Suppressor macrophage (primary cell): ENCODE data around the gene PEPD.

Experiments used
- DNase-seq, 4 experiments: peaks; one replicate each; pipeline ENCODE4 v3.0.0-alpha.2; 2020 to 2022

Gene PEPD

DNA sequence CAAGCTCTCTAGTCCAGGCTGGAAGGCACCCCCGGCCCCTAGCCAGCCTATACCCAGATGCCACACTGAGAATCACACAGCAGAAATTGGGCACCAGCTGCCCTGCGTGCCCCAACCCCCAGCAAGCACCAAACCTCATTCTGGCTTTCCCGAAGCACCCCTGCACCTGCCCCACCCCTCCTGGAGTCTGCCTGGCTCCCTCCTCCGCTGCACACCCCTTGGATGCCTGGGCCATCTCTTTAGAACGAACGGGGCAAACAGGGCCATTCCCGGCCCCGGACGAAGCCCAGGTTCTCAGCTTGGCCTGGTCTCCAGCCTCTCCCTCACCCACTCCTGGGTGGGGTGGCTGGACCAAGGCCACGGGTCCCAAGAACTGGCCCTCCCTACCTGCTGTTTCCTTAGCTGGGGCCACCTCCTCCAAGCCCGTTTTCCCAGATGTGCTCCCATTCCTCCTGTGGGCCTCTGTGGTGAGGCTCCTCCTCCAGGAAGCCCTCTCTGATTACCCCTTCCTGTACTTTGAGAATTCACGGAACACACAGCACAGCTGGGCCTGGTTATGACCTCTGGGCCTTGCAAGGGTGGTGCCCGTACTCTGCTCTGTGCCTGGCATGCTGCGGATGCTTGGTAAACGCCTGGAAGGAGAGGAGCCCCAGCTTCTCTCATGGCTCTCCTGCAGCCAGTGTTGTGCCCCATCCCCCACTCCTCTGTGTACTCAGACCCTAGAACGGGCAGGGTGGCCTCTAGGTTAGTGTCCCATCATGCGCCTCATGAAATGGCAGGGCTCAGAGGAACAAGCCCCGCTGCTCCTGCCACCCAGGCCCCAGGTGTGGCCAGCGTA lies 126.6 kb downstream of the PEPD start:
- DNase-seq = no peak

DNA sequence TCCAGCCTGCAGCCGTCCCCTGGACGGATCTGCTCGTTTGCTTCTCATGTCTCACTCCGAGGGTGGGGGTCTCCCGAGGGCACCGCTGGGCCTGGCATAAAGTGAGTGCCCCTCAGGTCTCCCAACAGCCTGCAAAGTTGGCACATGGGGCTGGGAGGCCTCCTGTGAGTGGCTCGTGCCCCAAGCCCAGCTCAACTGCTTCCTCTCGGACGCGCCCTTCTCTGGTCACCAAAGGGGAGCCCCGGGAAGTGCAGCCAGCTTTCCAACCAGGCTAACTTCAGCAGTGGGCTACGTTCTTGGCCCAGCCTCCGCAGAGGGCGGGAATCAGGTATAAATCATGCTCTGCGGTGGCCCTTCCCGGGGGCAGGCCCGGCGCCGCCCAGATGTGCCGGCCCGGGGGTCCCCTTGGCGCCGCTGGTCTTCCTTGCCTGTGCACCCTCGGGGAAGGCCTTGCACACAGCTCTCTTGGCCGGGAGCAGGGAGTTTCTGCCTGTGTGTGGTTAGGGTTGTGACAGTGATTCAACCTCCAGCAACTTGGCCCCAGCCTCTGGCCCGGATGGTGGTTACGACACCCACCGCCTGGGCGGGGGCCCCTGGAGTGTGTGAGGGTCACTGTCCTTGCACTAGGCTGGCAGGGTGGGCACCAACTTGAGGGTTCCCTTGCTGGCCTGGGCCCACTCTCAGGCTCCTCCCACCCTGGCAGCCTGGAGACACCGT lies 127.4 kb downstream of the PEPD start:
- DNase-seq = peak; percentile 38 to 75 (median 67)

DNA sequence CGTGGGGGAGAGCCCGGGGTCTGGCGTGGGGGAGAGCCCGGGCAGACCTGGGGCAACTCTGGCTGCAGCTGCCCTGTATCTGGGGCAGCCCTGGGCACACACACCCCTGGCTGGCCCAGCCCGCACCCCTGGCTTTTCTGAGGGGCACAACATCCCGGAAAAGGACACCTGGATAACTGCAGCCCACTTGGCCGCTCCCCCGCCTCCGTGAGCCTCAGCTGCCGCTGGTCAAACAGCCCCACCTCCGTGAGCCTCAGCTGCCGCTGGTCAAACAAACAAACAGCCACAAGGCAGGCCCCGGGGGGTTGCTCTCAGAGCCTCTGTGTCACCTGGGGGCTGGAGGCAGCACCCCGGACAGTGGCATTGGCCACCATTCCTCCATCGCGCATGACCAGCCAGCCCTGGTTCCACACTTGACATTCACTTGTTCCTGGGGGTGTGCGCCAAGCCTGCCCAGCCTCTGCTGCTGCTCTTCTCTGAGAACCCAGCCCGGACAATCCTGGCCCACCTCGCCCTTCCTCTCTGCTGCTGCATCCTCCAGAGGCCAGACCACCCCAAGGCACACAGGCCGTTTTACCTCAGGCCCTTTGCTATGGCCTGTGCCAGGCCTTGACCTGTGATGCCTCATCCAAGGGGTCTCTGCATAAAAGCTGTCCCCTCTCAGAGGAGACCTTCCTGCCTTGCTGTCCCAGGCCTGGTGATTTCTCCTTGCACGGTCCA lies 128.1 kb downstream of the PEPD start:
- no peak for DNase-seq

DNA sequence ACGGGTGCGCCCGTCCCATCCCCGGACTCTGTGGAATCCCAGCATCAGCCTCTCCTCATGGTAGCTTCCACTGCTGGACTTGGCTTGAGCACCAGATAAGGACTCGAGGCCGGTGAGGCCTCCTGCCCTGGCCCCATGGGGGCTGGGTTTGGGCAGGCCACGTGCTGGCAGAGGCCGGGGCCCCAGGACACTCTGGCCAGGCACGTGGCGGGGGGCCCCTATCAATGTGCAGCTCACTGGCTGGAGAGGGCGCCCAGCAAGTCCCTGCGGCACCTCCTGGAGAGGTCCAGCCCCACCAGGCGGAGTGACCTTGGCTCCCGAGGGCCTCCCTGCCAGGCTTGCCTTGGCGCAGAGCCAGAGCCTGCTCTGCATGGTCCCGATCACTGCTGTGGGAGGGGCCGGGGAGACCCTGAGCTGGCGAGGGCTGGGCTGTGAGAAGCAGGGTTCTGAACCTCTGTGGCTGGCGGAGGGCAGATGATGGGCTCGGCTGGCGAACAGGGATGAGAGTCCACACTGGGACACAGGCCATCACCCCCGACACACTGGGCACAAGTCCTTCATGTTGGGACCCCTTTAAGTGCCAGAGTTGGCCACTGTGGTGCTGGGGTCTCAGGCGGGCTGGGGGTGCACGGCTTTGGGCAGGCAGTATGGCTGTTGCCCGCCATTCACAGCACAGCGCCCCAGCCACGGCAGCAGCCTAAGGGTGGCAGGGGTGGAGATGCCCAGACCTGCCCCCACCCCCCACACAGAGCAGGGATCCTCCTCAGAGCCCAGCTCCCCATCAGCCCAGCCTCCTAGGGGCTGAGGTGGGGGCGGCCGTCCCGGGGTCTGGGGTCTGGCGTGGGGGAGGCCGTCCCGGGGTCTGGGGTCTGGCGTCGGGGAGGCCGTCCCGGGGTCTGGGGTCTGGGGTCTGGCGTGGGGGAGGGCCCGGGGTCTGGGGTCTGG lies 129.0 kb downstream of the PEPD start:
- DNase-seq = no peak

DNA sequence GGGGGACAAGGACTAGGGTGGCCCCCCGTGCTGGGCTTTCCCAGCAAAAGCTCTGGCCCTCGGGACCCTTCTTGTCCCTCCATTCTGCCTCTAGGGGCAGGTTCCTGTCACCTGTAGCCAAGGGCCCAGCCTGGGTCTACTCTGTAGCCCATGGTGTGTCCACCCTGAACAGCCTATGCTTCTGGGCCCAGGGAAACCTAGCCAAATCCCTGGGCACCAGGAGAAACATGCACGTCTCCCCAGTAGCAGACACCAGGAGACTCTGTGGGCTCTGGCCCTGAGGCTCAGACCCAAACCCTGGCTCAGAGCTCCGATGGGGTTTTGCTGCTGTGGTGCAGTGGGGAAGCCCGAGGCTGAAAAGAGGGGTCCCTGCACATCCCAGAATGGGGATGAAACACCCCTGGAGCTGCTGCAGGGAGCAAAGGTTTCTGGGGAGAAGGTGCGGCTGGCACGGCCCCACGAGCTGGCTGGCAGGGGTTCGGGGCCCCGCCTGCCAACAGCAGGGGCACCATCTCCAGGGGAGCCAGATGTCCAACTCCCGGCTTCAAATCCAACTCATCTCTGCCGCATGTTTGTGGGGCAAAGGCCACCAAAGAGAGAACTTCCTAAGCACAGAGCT lies 129.9 kb downstream of the PEPD start:
- no peak for DNase-seq

DNA sequence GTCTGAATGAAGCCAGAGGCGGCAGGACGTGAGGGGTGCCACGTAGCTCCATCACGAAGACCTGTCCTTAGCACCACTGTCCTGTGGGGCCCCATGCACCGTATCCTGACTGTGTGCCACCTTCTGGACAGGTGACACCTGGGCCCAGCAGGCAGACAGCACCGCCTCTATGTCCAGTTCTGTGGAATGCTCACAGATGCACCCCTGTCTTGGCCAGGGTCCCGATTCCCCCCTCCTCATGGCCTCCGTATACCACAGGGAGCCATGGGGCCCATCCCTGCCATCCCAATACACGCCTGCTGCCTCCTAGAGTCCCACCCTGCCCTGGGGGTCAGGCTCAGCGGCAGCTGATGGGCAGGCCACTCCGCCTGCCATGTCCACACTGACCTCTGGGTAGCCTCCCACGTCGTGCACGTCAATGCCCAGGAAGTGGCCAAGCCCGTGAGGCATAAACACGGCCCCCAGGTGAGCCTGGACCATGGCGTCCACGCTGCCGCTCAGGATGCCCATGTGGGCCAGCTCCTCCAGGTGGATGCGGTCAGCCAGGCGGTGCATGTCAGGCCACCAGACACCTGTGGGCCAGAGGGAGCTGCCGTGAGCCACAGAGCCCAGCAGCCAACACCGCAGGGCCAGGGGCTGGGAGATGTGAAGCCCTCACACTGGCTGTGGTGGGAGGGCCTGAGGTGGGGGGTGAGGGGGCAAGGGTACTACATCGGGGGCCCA lies 130.5 kb downstream of the PEPD start:
- no peak for DNase-seq

DNA sequence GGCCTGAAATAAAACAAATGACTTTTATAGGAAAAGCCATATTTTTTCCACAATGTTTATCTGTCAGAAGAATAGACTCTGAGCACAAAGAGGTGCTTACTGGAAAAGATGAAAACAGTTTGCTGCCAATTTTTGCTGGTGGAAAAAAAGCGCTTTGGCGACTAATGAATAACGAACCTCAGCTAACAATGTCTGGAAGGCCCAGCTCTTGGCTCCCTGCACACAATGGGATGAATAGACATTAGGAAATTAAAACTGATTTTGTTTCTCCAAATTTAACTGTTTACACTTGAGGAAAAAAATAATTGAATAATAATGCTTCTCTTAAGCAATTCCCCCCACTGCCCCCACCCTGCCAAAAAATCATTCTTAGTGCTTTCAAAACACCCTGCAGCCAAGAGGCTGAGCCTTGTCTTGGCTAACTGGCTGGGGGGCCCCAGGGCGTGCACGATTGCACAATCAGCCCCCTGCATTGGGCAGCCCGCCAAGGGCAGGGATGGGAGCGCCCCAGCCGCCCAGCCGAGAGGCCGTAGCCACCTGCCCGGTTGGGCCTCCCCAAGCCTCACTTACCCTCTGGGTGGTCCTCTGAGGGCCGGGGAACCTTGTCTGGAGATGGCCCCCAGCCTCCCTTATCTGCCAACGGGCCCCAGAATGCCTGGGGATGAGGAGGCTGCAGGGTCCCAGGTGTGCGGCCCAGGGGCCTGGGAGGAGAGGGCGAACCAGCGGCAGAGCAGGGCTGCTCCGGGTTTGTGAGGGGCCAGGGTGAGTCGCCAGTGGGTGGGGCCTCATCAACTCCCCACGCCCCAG lies 131.3 kb downstream of the PEPD start:
- no peak for DNase-seq

DNA sequence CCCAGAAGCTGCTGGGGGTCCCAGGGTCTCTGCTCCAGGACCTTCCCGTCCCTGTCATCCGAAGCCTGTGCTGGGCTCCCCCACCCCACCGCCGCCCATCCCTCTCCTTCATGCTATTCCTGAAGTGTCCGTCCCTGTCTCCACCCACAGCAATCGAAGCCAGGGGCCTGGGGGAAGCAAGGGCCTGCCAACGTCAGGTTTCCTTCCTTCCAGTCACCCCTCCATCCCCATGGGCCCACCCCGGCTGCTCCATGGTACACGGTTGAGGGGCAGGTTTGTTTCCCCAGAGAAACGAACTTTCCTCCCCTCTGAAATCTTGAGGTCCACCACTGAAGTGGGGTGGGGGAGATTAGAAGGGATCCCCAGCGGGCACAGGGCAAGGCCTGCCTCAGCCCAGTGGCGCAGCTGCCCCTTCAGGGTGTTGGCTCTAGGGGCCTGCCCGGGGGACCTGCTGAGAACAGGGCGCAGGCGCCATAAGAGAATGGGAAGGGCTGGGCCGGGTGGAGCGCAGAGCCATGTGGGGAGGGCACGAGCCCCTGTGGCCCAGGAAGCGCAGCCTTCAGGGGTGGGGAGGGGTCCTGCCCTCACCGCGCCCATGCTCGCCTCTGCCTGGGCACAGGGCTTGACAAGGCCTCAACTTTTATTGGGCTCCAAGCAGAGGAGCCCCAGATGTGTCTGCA lies 132.0 kb downstream of the PEPD start:
- no peak for DNase-seq

DNA sequence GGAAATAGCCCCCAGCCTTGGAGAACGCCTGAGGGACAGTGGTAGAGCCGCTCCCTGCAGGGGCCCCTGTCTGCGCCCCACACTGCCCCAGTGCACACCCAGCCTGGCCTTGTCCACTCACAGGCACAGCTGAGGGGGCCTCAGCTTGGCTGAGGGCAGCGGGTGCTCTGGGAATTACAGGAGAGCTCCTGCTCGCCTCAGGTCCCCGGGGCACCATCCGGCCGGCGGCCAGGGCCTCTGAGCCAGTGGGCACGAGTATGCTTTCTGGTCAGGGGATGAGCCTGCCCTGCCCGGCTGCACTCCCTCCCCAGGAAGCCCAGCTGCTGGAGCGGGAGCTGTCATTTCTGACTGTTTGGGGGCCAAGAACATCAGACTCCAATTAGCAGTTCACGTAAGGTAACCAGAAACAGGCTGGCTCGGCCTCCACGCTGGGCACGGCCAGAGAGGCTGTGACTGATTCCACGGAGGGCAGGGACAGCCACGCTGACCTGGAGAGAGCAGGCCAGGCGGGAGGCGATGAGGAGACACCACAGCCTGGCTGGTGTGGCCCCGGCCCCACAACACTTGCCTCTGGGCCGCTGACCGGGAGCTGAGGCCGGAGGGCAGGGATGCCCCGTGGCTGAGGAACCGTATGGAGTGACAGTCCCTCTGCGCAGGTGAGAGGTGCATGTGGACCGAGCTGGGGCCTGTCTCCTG lies 132.7 kb downstream of the PEPD start:
- DNase-seq = no peak

DNA sequence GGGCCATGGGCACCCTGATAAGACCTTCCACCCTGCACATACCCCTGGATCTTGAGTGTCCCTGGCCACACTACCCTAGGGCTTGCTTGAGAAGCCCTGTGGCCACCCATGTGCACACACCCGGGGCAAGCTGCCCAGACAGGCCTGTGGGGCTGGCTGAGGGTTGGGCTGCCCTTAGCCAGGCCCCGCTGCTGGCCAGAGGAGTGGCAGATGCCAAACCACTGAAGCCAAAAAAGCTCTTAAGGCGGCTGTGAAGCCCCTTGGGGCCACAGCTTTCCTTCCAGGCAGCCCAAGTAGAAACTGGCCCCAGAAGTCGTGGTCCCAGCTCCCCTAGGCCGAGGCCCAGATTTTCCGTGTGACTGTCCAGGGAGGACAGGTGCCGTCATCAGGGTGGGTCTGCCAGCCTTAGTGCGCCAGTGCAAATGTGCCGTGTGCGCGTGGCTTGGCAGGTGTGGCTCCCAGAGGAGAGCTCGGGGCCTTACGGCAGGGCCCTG lies 133.3 kb downstream of the PEPD start:
- no peak for DNase-seq

DNA sequence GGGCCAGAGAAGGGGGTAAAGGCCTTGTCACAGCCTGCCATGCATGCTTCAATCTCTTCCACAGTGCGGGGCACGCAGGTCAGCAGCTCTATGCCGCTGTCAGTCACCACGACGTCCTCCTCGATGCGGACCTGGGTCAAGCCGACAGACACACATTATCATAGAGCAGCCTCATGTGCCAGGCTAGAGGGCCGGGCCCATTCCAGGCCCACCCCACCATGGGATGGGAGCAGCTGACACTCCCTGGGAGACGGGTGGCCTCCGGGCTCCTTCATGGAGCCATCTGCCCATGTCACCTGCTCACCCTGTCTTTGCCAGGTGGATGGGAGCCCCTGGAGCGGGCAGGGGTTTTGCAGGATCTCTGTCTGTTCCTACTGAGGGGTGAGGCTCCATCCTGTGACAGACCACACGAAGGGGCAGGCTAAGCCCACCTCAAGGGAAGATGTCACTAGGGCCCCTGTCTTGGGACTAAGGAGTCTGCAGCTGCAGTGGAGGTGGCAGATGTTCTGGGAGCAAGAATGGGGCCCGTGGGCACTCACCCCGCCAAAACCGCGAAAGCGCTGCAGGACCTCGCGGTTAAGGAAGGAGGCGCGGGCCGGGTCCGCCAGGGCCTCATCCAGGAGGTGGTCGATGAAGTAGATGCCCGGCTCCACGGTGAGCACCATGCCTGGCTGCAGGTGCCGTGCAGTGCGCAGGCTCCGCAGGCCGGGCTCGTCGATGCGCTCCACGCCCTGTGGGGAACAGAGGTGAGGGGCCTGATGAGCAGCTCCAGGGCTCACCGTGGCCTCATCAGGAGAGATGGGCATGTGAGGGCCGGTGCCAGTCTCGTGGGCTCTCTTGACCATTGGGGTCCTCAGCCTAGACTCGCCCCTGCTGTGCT lies 134.0 kb downstream of the PEPD start:
- no peak for DNase-seq

DNA sequence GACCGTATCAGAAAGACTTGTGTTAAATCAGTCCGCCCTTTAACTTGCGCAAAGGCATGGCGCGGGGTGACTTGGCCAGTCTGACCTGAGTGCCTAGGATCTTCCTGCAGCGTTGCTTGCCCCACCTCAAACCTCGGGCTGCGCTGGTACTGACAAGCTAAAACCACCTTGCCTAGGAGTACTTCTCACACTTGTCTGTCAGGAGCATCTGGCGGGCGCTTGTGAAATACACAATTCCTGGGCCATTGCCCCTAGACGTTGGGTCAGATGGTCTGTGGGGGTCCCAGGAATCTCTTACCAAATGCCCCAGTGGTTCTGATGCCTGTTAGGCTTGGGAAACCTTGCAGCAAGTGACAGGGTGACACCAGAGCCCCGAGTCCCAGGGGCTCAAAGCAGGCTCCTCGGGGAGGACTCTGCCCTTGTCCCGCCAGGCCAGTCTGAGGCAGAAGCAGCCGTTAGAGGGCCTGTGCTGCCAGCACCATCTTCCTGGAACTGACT lies 135.2 kb downstream of the PEPD start:
- no peak for DNase-seq

DNA sequence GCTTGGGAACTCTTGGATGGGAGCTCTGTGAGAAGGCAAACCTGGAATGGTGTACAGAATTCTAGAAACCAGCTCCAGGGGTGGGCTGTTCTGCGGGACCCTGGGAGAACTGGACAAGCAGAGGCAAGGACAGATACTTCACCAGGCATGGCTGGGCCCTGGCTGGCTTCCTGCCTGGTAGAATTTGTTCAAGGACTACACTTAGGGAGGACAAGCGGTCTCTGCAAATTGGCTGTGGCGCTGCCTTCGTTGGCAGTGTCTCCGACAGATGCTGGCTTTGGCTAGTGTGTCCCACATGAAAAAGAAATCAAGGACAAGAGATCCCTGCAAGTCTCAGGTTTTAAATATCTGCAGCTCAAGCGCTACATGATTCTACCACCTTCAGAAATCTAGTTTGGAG lies 135.6 kb downstream of the PEPD start:
- DNase-seq = no peak

DNA sequence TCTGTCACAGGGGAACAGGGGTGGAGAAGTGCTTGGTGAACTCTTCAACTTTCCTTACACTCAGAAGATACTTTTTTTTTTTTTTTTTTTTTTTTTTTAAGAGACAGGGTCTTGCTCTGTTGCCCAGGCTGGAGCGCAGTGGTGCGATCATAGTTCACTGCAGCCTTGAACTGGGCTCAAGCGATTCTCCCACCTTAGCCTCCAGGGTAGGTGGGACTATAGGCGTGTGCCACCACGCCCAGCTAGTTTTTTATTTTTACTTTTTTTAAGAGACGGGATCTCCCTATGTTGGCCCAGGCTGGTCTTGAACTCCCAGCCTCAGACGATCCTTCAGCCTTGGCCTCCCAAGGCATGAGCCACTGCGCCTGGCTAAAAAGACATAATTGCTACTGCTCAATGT lies 136.6 kb downstream of the PEPD start:
- DNase-seq = no peak

DNA sequence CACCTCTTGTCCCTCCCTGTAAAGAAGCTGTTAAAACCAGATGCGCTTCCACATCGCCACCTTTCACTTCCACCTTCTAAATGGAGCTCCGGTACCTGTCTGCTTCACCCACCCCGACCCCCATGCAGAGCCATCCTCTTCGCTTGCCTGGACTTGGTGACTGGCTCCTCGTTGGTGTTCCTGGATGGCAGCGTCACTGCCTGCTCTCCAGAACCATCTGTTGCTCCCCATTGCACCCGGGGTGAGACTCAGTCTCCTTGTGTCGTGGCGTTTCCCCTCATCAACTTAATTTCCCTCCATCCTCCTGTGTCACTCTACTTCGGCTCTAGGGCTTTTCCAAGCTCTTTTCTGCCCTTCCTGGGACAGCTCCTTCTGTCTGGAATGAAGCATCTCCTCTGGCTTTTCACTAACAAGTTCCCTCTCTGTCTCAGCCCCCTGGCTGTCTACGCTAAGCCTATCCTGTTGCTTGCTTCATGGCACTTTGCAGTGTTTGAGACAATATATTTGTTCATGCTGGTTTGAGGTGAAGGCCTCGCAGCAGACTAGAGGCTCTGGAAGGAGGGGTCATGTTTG lies 137.8 kb downstream of the PEPD start:
- DNase-seq = no peak

DNA sequence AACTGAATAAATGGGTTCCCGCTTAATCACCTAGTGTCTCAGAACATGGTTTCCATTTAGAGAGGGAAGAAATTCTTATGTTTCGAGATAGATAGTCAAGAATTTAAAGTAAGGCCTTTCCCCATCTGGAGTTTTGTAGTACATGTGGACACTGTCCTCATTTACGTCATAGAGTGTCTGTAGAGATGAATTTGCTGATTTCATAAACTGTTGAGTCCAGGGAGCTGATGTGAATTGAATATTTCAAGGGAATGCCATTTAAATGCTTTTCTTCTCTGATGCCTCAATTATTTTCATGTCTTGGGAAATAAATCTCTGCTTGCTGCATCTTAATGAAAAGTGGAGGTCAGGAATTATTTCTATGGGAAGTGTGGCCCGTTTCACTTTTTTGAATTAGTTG lies 138.6 kb downstream of the PEPD start:
- no peak for DNase-seq

DNA sequence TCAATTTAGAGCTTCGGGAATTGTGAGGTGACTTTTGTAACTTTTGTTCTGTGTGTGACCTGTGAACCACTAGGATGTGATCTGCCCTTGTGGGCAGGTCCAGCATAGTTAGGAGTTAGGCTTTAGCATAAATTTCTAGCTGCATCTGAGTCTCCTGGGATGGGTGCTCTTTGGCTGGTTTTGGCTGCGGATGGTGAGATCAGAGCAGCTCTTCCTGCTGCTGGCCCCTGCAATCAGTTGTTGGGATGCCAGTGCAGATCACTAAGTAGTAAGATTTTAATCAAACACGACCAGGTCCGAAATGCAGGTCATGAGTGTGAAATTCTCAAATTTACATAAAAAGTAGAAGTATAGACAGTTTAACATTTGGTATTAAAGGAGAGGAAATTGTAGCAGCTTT lies 139.6 kb downstream of the PEPD start:
- no peak for DNase-seq
